Middle frontal gyrus (tissue), 1 donor: ENCODE results near the gene CBR1.

Experiments
- DNase-seq: peaks from one replicate; pipeline ENCODE4 v3.0.0-alpha.2; 2015; ENCODE audit warnings: low spot score; ENCODE audit errors: extremely low spot score

The CBR1 gene

DNA sequence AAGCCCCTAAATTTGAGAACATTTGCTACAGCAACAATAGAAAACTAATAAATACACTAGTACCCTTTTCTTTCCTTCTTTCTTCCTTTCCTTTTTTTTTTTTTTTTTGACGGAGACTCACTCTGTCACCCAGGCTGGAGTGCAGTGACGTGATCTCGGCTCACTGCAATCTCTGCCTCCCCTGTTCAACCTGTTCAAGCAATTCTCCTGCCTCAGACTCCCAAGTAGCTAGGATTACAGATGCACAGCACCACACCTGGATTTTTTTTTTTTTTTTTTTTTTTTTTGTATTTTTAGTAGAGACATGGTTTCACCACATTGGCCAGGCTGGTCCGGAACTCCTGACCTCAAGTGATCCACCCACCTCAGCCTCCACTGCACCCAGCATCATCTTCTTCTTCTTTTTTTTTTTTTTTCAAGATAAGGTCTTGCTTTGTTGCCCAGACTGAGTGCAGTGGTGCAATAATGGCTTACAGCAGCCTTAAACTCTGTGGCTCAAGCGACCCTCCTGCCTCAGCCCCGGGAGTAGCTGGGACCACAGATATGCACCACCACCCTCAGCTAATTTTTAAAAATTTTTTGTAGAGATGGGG is 45.4 kb downstream of the CBR1 start:
- no peak for DNase-seq

DNA sequence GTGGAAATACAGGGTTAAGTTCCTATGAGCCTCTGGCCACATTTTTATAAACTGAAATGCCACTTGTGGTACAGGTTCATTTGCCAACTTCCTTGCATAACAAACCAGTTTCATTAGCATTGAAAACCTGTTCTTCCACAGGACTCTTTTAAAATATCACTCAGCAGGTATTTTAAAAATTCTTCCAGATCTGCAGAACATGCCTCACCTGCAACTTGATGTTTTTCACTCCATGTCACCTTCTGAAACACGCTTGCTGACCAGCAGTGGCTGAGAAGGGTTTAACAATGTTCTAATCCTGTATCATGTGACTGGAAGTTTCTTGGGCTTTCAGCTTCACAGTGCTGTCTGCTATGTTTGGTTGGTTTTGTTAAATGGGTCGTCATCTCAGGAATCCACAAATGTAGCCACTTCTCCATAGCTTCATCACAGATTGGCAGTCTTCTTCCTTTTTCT is 47.5 kb downstream of the CBR1 start:
- no peak for DNase-seq

DNA sequence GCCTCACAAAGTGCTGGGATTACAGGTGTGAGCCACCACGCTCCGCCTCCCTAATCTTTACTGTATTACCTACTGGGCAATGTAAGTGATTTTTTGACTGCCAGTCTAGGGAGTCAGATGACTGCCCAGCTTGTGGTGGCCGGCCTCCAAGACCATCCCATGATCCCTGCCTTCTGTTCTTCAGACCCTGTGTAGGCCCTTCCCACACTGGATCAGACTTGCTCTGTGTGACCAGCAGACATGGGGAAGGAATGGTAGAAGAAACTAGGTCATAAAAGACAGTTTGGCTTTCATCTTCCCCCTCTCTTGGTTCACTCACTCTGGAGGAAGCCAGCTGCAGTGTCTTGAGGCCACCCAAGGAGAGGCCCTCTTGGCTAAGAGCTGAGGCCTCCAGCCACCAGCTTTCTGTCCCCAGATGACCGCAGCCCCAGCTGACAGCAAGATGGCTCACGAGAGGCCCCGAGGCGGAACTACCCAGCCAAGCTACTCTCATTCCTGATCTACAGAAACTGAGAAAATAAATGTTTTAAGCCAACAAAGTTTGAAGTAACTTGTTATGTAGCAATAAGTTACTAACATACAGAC is 50.6 kb downstream of the CBR1 start:
- DNase-seq = no peak
